NCI-H526 (cell line): ENCODE results near the gene MYRF.

ENCODE experiments used
- DNase-seq, 2 experiments: peaks; one replicate each; lab custom pipeline; 2025; lab: John Stamatoyannopoulos, UW

The MYRF gene

GRCh38 chr11:61739413-61739812 is 13.0 kb upstream of the MYRF start:
- DNase-seq: no peak

GRCh38 chr11:61739966-61740365 is 12.5 kb upstream of the MYRF start:
- no peak for DNase-seq

- DNase-seq: no peak
Observed at GRCh38 chr11:61742391-61742790, 10.0 kb upstream of the MYRF start.

GRCh38 chr11:61743486-61744095 is 8.8 kb upstream of the MYRF start:
- DNase-seq: no peak

GRCh38 chr11:61744181-61744580 is 8.3 kb upstream of the MYRF start:
- DNase-seq: no peak

- no peak for DNase-seq
Observed at GRCh38 chr11:61744609-61745156, 7.8 kb upstream of the MYRF start.

- peak in 1 of 2 experiments; percentile 31 for DNase-seq
Observed at GRCh38 chr11:61745781-61746441, 6.5 kb upstream of the MYRF start.

- no peak for DNase-seq
Observed at GRCh38 chr11:61746442-61747191, 5.8 kb upstream of the MYRF start.

- peak in 1 of 2 experiments; percentile 72 for DNase-seq
Observed at GRCh38 chr11:61747192-61747966, 5.1 kb upstream of the MYRF start.

- peak in 1 of 2 experiments; percentile 69 for DNase-seq
Observed at GRCh38 chr11:61747967-61748285, 4.5 kb upstream of the MYRF start.

- no peak for DNase-seq
Observed at GRCh38 chr11:61749591-61750217, 2.7 kb upstream of the MYRF start.

GRCh38 chr11:61750631-61751273 is 1.7 kb upstream of the MYRF start:
- DNase-seq: no peak

- DNase-seq: no peak
Observed at GRCh38 chr11:61751384-61751783, 1.1 kb upstream of the MYRF start.

- DNase-seq: no peak
Observed at GRCh38 chr11:61752925-61753521, 587 bp downstream of the MYRF start.

- DNase-seq: peak in 1 of 2 experiments; percentile 27
Observed at GRCh38 chr11:61753672-61754071, 1.2 kb downstream of the MYRF start.

- DNase-seq: no peak
Observed at GRCh38 chr11:61754534-61755482, 2.4 kb downstream of the MYRF start.

- DNase-seq: no peak
Observed at GRCh38 chr11:61756147-61756451, 3.7 kb downstream of the MYRF start.

- DNase-seq: peak; percentile 82 to 93
Observed at GRCh38 chr11:61756452-61757212, 4.2 kb downstream of the MYRF start.

- no peak for DNase-seq
Observed at GRCh38 chr11:61757213-61757862, 4.9 kb downstream of the MYRF start.
